ENCODE measurements around the gene ISG15.

Gene ISG15

GRCh38 chr1:1042835-1043234 lies 29.5 kb downstream of the ISG15 start:
- Histone ChIP-seq H3K4me2 (ENCODE audit: low read depth, low read length, poor library complexity, severe bottlenecking) (no peak overlapping the region), H3K79me2 (ENCODE audit: insufficient read depth, low read length) (no peaks in the 10 kb centered on the region), H2AFZ (ENCODE audit: low read length) (no peak overlapping the region), H3K27me3 (ENCODE audit: insufficient read depth, low read length, poor library complexity, severe bottlenecking) (no peaks in the 10 kb centered on the region), H3K4me1 (ENCODE audit: insufficient read depth, low read length, poor library complexity, severe bottlenecking) (peaks cover 13% of the 10 kb centered on the region), H3K36me3 (ENCODE audit: insufficient read depth, low read length) (no peaks in the 10 kb centered on the region), H4K20me1 (ENCODE audit: insufficient read depth, low read length, poor library complexity, severe bottlenecking) (no peaks in the 10 kb centered on the region), H3K9me3 (ENCODE audit: insufficient read depth, low read depth, low read length) (no peaks in the 10 kb centered on the region), H3K9me2 (replicated peaks; ENCODE audit: low read depth, low read length) (no peaks in the 10 kb centered on the region), H3K9ac (ENCODE audit: low read depth, low read length, poor library complexity, severe bottlenecking) (no peak overlapping the region), H3K4me3 (ENCODE audit: low read length, poor library complexity, severe bottlenecking) (no peak overlapping the region), H3F3A (ENCODE audit: low read depth) (no peaks in the 10 kb centered on the region)
- TF ChIP-seq EZH2phosphoT487 (IDR thresholded peaks at IDR 0.05; ENCODE audit: borderline replicate concordance): no peak

DNA sequence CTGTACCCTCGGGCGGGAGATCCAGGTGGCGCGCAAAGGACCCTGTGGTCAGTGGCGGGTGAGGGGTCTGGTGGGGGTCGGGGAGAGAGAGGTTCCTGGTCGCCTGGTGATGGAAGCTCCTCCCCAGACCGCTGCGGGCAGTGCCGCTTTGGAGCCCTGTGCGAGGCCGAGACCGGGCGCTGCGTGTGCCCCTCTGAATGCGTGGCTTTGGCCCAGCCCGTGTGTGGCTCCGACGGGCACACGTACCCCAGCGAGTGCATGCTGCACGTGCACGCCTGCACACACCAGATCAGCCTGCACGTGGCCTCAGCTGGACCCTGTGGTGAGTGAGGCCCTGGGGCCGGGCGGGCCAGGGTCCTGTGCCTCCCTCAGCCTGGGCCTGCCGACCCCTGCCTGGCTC lies 30.1 kb downstream of the ISG15 start:
- H2AFZ ChIP-seq (ENCODE audit: low read length): no peak overlapping the region
- H3K9me3 ChIP-seq (ENCODE audit: insufficient read depth, low read depth, low read length): no peaks in the 10 kb centered on the region
- H3K4me1 ChIP-seq (ENCODE audit: insufficient read depth, low read length, poor library complexity, severe bottlenecking): peaks cover 13% of the 10 kb centered on the region
- no peaks in the 10 kb centered on the region for H3K9me2 ChIP-seq (replicated peaks; ENCODE audit: low read depth, low read length)
- H4K20me1 ChIP-seq (ENCODE audit: insufficient read depth, low read length, poor library complexity, severe bottlenecking): no peaks in the 10 kb centered on the region
- TF ChIP-seq, protein P1, sequence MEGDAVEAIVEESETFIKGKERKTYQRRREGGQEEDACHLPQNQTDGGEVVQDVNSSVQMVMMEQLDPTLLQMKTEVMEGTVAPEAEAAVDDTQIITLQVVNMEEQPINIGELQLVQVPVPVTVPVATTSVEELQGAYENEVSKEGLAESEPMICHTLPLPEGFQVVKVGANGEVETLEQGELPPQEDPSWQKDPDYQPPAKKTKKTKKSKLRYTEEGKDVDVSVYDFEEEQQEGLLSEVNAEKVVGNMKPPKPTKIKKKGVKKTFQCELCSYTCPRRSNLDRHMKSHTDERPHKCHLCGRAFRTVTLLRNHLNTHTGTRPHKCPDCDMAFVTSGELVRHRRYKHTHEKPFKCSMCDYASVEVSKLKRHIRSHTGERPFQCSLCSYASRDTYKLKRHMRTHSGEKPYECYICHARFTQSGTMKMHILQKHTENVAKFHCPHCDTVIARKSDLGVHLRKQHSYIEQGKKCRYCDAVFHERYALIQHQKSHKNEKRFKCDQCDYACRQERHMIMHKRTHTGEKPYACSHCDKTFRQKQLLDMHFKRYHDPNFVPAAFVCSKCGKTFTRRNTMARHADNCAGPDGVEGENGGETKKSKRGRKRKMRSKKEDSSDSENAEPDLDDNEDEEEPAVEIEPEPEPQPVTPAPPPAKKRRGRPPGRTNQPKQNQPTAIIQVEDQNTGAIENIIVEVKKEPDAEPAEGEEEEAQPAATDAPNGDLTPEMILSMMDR (conservative IDR thresholded peaks at IDR 0.05; ENCODE audit: low read length): no peak
- no peak for TF ChIP-seq EZH2phosphoT487 (IDR thresholded peaks at IDR 0.05; ENCODE audit: borderline replicate concordance)
- H3K79me2 ChIP-seq (ENCODE audit: insufficient read depth, low read length): no peaks in the 10 kb centered on the region
- no peaks in the 10 kb centered on the region for H3K27me3 ChIP-seq (ENCODE audit: insufficient read depth, low read length, poor library complexity, severe bottlenecking)
- H3K9ac ChIP-seq (ENCODE audit: low read depth, low read length, poor library complexity, severe bottlenecking): no peak overlapping the region
- H3K4me2 ChIP-seq (ENCODE audit: low read depth, low read length, poor library complexity, severe bottlenecking): no peak overlapping the region
- no peaks in the 10 kb centered on the region for H3F3A ChIP-seq (ENCODE audit: low read depth)
- no peaks in the 10 kb centered on the region for H3K36me3 ChIP-seq (ENCODE audit: insufficient read depth, low read length)
- H3K4me3 ChIP-seq (ENCODE audit: low read length, poor library complexity, severe bottlenecking): no peak overlapping the region

DNA sequence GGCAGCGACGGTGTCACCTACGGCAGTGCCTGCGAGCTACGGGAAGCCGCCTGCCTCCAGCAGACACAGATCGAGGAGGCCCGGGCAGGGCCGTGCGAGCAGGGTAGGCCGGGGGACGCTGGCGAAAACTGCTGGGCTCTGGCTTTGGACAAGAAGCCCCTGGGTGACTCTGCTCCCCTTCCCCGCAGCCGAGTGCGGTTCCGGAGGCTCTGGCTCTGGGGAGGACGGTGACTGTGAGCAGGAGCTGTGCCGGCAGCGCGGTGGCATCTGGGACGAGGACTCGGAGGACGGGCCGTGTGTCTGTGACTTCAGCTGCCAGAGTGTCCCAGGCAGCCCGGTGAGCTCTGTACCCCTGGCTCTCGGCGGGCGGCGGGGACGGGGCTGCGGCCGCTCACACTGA lies 30.6 kb downstream of the ISG15 start:
- Histone ChIP-seq H3K4me3 (ENCODE audit: low read length, poor library complexity, severe bottlenecking) (no peak overlapping the region), H4K20me1 (ENCODE audit: insufficient read depth, low read length, poor library complexity, severe bottlenecking) (no peaks in the 10 kb centered on the region), H3K9me2 (replicated peaks; ENCODE audit: low read depth, low read length) (no peaks in the 10 kb centered on the region)

More for the DNA sequence above, 30.6 kb downstream of the ISG15 start:
- no peaks in the 10 kb centered on the region for H3K9me3 ChIP-seq (ENCODE audit: insufficient read depth, low read depth, low read length)
- H3F3A ChIP-seq (ENCODE audit: low read depth): no peaks in the 10 kb centered on the region
- TF ChIP-seq, protein P1 (conservative IDR thresholded peaks at IDR 0.05; ENCODE audit: low read length): no peak
- no peak for TF ChIP-seq EZH2phosphoT487 (IDR thresholded peaks at IDR 0.05; ENCODE audit: borderline replicate concordance)
- no peak overlapping the region for H3K4me2 ChIP-seq (ENCODE audit: low read depth, low read length, poor library complexity, severe bottlenecking)
- H3K9ac ChIP-seq (ENCODE audit: low read depth, low read length, poor library complexity, severe bottlenecking): no peak overlapping the region
- no peaks in the 10 kb centered on the region for H3K79me2 ChIP-seq (ENCODE audit: insufficient read depth, low read length)
- H3K27me3 ChIP-seq (ENCODE audit: insufficient read depth, low read length, poor library complexity, severe bottlenecking): no peaks in the 10 kb centered on the region
- peaks cover 13% of the 10 kb centered on the region for H3K4me1 ChIP-seq (ENCODE audit: insufficient read depth, low read length, poor library complexity, severe bottlenecking)
- no peaks in the 10 kb centered on the region for H3K36me3 ChIP-seq (ENCODE audit: insufficient read depth, low read length)
- H2AFZ ChIP-seq (ENCODE audit: low read length): no peak overlapping the region

All from Loucy (cell line).